Astrocyte (in vitro differentiated cells and primary cell): Measurements from ENCODE around the gene TRHDE. TPM values are rescaled to one million over a fixed set of nuclear protein-coding genes. Genes with fewer than 3 reads are reported as not detected.

Experiments used
- DNase-seq: peaks from one replicate; pipeline ENCODE4 v3.0.0-alpha.2; 2010; ENCODE audit warnings: low read depth
- FAIRE-seq: peaks from 2 replicates; lab custom pipeline; 2011; peaks lifted over from hg19 to GRCh38; lab: Jason Lieb, UNC
- H2AFZ ChIP-seq: 2 replicates; pipeline ENCODE4 v1.6.0; 2012; ENCODE audit warnings: low read depth, low read length, inconsistent platforms
- H3K27ac ChIP-seq: 2 replicates; pipeline ENCODE4 v1.5.1; 2011; ENCODE audit warnings: low read depth, low read length, inconsistent platforms
- H3K27me3 ChIP-seq: 2 replicates; pipeline ENCODE4 v1.6.0; 2011; ENCODE audit warnings: low read length, inconsistent platforms; ENCODE audit not compliant: insufficient read depth
- H3K36me3 ChIP-seq: 2 replicates; pipeline ENCODE4 v1.5.1; 2011; ENCODE audit warnings: low read length, inconsistent platforms; ENCODE audit not compliant: insufficient read depth
- H3K4me1 ChIP-seq: 2 replicates; pipeline ENCODE4 v1.5.1; 2011; ENCODE audit warnings: low read length, inconsistent platforms; ENCODE audit not compliant: insufficient read depth
- H3K4me2 ChIP-seq: 2 replicates; pipeline ENCODE4 v1.6.0; 2012; ENCODE audit warnings: low read length, inconsistent platforms
- H3K4me3 ChIP-seq: 2 replicates; pipeline ENCODE4 v1.5.1; 2011; ENCODE audit warnings: low read depth, mild to moderate bottlenecking, low read length, inconsistent platforms; ENCODE audit not compliant: insufficient read depth
- H3K79me2 ChIP-seq: 2 replicates; pipeline ENCODE4 v1.6.0; 2012; ENCODE audit warnings: mild to moderate bottlenecking, low read length, inconsistent platforms; ENCODE audit not compliant: insufficient read depth
- H3K9ac ChIP-seq: 2 replicates; pipeline ENCODE4 v1.6.0; 2012; ENCODE audit warnings: mild to moderate bottlenecking, low read length, inconsistent platforms
- H3K9me3 ChIP-seq: 2 replicates; pipeline ENCODE4 v1.5.1; 2012; ENCODE audit warnings: low read depth, mild to moderate bottlenecking, low read length, inconsistent platforms; ENCODE audit not compliant: insufficient read depth
- H4K20me1 ChIP-seq: 2 replicates; pipeline ENCODE4 v1.6.0; 2012; ENCODE audit warnings: low read length, inconsistent platforms; ENCODE audit not compliant: insufficient read depth
- H3K27ac Mint-ChIP-seq: one replicate; pipeline ENCODE4 v1.8.0; 2021; ENCODE audit warnings: mild to moderate bottlenecking, mixed read lengths; ENCODE audit not compliant: unreplicated experiment
- H3K27me3 Mint-ChIP-seq: one replicate; pipeline ENCODE4 v1.8.0; 2021; ENCODE audit warnings: low read depth, mixed read lengths; ENCODE audit not compliant: unreplicated experiment
- H3K36me3 Mint-ChIP-seq: one replicate; pipeline ENCODE4 v1.8.0; 2021; ENCODE audit warnings: low read depth, mixed read lengths; ENCODE audit not compliant: unreplicated experiment
- H3K4me1 Mint-ChIP-seq: one replicate; pipeline ENCODE4 v1.8.0; 2021; ENCODE audit warnings: low read depth, mixed read lengths; ENCODE audit not compliant: unreplicated experiment
- H3K4me3 Mint-ChIP-seq: one replicate; pipeline ENCODE4 v1.8.0; 2021; ENCODE audit warnings: mild to moderate bottlenecking, moderate library complexity, mixed read lengths; ENCODE audit not compliant: unreplicated experiment
- H3K9me3 Mint-ChIP-seq: one replicate; pipeline ENCODE4 v1.8.0; 2021; ENCODE audit warnings: mild to moderate bottlenecking, mixed read lengths; ENCODE audit not compliant: unreplicated experiment
- CTCF ChIP-seq: IDR thresholded peaks from 2 replicates; pipeline ENCODE4 v1.5.1; 2011; ENCODE audit warnings: low read depth, mild to moderate bottlenecking, inconsistent platforms, low read length, moderate library complexity; ENCODE audit not compliant: insufficient read depth
- EZH2 ChIP-seq: IDR thresholded peaks from 2 replicates; pipeline ENCODE4 v1.6.1; 2012; ENCODE audit warnings: mild to moderate bottlenecking, low read length, inconsistent platforms; ENCODE audit not compliant: insufficient read depth
- total RNA-seq: library from RNA; stranded (reverse); gene quantifications from 2 replicates; pipeline ENCODE4 v1.2.1, GENCODE V29; 2021

The TRHDE gene
- total RNA-seq, 1 donor from 2014 or later: 1.4 TPM

GRCh38 chr12:72282721-72283120 is 10.6 kb downstream of the TRHDE start:
- DNase-seq (no peak), FAIRE-seq (no peak)
- Histone ChIP-seq H3K9me3 (no peaks in the 10 kb centered on the region), H2AFZ (no peak overlapping the region), H4K20me1 (no peaks in the 10 kb centered on the region), H3K4me1 (peaks cover 12% of the 10 kb centered on the region), H3K27ac (no peak overlapping the region), H3K36me3 (no peaks in the 10 kb centered on the region), H3K79me2 (peaks cover 60% of the 10 kb centered on the region), H3K9ac (no peak overlapping the region), H3K4me3 (no peak overlapping the region), H3K27me3 (no peaks in the 10 kb centered on the region), H3K4me2 (no peak overlapping the region)
- Mint-ChIP-seq H3K4me3 (no peak overlapping the region), H3K27me3 (no peaks in the 10 kb centered on the region), H3K9me3 (no peaks in the 10 kb centered on the region), H3K27ac (no peak overlapping the region), H3K36me3 (no peaks in the 10 kb centered on the region), H3K4me1 (no peaks in the 10 kb centered on the region)
- TF ChIP-seq EZH2: no peak
- peak; percentile 54 for TF ChIP-seq CTCF

GRCh38 chr12:72285861-72286260 is 13.7 kb downstream of the TRHDE start:
- no peak overlapping the region for H3K4me3 Mint-ChIP-seq
- no peaks in the 10 kb centered on the region for H3K36me3 Mint-ChIP-seq
- H3K27me3 Mint-ChIP-seq: no peaks in the 10 kb centered on the region
- no peaks in the 10 kb centered on the region for H3K9me3 Mint-ChIP-seq
- peaks cover 3% of the 10 kb centered on the region for H3K4me1 ChIP-seq
- FAIRE-seq (no peak), DNase-seq (no peak)
- H2AFZ ChIP-seq: no peak overlapping the region
- peaks cover 33% of the 10 kb centered on the region for H3K79me2 ChIP-seq
- no peak for TF ChIP-seq CTCF
- TF ChIP-seq EZH2: no peak
- no peaks in the 10 kb centered on the region for H3K36me3 ChIP-seq
- no peaks in the 10 kb centered on the region for H4K20me1 ChIP-seq
- H3K27ac Mint-ChIP-seq: no peak overlapping the region
- H3K27ac ChIP-seq: no peak overlapping the region
- no peak overlapping the region for H3K4me3 ChIP-seq
- no peak overlapping the region for H3K9ac ChIP-seq
- no peaks in the 10 kb centered on the region for H3K27me3 ChIP-seq
- H3K4me1 Mint-ChIP-seq: no peaks in the 10 kb centered on the region
- no peak overlapping the region for H3K4me2 ChIP-seq
- no peaks in the 10 kb centered on the region for H3K9me3 ChIP-seq

GRCh38 chr12:72286526-72286925 is 14.4 kb downstream of the TRHDE start:
- Histone ChIP-seq H3K4me3 (no peak overlapping the region), H2AFZ (no peak overlapping the region), H3K79me2 (peaks cover 30% of the 10 kb centered on the region), H4K20me1 (no peaks in the 10 kb centered on the region), H3K27ac (no peak overlapping the region), H3K9ac (no peak overlapping the region), H3K4me2 (no peak overlapping the region), H3K36me3 (no peaks in the 10 kb centered on the region), H3K9me3 (no peaks in the 10 kb centered on the region), H3K27me3 (no peaks in the 10 kb centered on the region), H3K4me1 (peaks cover under 1% of the 10 kb centered on the region)
- no peak overlapping the region for H3K4me3 Mint-ChIP-seq
- H3K36me3 Mint-ChIP-seq: no peaks in the 10 kb centered on the region
- DNase-seq (no peak), FAIRE-seq (no peak)
- TF ChIP-seq CTCF: no peak
- no peak for TF ChIP-seq EZH2
- H3K4me1 Mint-ChIP-seq: no peaks in the 10 kb centered on the region
- H3K27me3 Mint-ChIP-seq: no peaks in the 10 kb centered on the region
- no peaks in the 10 kb centered on the region for H3K9me3 Mint-ChIP-seq
- no peak overlapping the region for H3K27ac Mint-ChIP-seq
